Muscle of arm (tissue), 14 donors: ENCODE results near the gene ZNF275. TPM values are rescaled to one million over a fixed set of nuclear protein-coding genes. Genes with fewer than 3 reads are reported as not detected.
"Not testable (repeated sequence)": the region's sequence is repeated elsewhere in the genome, so short reads cannot be mapped to it uniquely, and the experiment has no call there.

Experiments
- DNase-seq: peaks from one replicate; pipeline ENCODE4 v3.0.0-alpha.2; 2013
- long read RNA-seq, 11 donors: transcript quantifications; one replicate each; lab custom pipeline, GENCODE V29; 2026
- polyA plus RNA-seq, 12 donors: library from polyadenylated mRNA; unstranded; fragments of 120-200 nt; gene quantifications; one replicate each; pipeline ENCODE4 v1.2.1, GENCODE V29; 2013; ENCODE audit not compliant: insufficient read length in 12 of 12

Gene ZNF275, protein sequence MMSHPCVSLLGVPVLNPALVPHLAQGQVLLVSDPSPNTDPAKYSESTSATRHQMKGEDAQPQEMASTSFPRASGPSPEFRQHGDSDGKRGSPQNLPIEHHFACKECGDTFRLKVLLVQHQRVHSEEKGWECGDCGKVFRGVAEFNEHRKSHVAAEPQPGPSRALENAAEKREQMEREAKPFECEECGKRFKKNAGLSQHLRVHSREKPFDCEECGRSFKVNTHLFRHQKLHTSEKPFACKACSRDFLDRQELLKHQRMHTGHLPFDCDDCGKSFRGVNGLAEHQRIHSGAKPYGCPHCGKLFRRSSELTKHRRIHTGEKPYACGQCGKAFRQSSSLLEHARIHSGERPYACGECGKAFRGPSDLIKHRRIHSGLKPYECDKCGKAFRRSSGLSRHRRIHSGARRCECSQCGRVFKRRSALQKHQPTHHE
- 1 to 10 TPM in 11 of 12 donors, not detected in 1; 7.6 to 9.7 (median 8.5) TPM for polyA plus RNA-seq
- long read RNA-seq, donor 1, full-length matches to known transcripts: 1 of 1 reads
- long read RNA-seq, donor 1, partial matches to known transcripts: 0 of 1 reads
- long read RNA-seq, donor 1, other reads (novel, unspliced or antisense): 0 of 1 reads
- long read RNA-seq, donor 2, full-length matches to known transcripts: 3 of 13 reads
- long read RNA-seq, donor 2, partial matches to known transcripts: 10 of 13 reads
- long read RNA-seq, donor 2, other reads (novel, unspliced or antisense): 0 of 13 reads
- long read RNA-seq, donor 3, full-length matches to known transcripts: 1 of 1 reads
- long read RNA-seq, donor 3, partial matches to known transcripts: 0 of 1 reads
- long read RNA-seq, donor 3, other reads (novel, unspliced or antisense): 0 of 1 reads
- long read RNA-seq, donor 4, full-length matches to known transcripts: 1 of 1 reads
- long read RNA-seq, donor 4, partial matches to known transcripts: 0 of 1 reads
- long read RNA-seq, donor 4, other reads (novel, unspliced or antisense): 0 of 1 reads
- long read RNA-seq, donor 5, full-length matches to known transcripts: 3 of 3 reads
- long read RNA-seq, donor 5, partial matches to known transcripts: 0 of 3 reads
- long read RNA-seq, donor 5, other reads (novel, unspliced or antisense): 0 of 3 reads
- long read RNA-seq, donor 6: 0 reads
- long read RNA-seq, donor 7: 0 reads
- long read RNA-seq, donor 8, full-length matches to known transcripts: 1 of 1 reads
- long read RNA-seq, donor 8, partial matches to known transcripts: 0 of 1 reads
- long read RNA-seq, donor 8, other reads (novel, unspliced or antisense): 0 of 1 reads
- long read RNA-seq, donor 9: 0 reads
- long read RNA-seq, donor 10, full-length matches to known transcripts: 2 of 2 reads
- long read RNA-seq, donor 10, partial matches to known transcripts: 0 of 2 reads
- long read RNA-seq, donor 10, other reads (novel, unspliced or antisense): 0 of 2 reads
- long read RNA-seq, donor 11, full-length matches to known transcripts: 1 of 1 reads
- long read RNA-seq, donor 11, partial matches to known transcripts: 0 of 1 reads
- long read RNA-seq, donor 11, other reads (novel, unspliced or antisense): 0 of 1 reads

DNA sequence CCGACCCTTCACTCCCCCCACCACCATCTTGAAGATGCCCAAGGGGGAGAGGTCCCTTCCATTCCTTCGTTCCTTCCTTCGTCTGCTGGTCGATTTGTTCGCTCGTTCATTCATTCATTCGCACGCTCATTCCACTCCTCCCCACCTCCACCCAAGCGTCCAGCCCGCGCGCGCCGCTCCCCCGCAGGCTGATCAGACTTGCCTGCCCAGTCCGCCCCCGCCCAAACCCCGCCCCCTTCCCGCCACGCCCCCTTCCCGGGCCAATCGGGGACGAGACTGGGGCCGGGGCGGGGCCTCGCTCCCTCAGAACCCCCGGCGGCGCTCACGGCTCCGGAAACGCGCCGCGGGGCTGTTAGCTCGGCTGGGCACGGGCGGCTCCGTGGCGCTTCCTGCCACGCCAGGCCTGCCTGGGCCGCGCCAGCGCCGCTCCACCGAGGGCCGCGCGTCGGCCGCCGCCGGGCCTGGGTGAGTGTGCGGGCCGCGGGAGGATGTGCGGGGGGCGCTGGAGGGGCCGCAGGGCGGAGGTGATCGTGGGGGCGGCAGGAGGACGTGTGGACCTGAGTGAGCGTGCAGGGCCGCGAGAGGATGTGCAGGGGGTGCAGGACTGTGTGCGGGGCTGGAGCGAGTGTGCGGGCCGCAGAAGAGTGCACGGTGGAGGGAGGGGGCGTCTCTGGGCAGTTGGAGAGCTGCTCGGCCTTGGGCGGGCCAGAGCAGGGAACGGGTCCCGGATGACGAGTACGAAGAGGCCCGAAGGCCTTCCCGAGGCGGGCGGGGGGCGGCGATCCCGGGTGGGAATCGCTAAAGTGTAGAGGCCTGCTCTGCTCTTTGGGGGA lies at the start of gene ZNF275:
ZNF275 (plus strand) TSS at position 333 of the 833 bp plus-strand sequence. CDS start 2,527 bp downstream, outside the sequence.
- DNase-seq: peak; percentile 67

DNA sequence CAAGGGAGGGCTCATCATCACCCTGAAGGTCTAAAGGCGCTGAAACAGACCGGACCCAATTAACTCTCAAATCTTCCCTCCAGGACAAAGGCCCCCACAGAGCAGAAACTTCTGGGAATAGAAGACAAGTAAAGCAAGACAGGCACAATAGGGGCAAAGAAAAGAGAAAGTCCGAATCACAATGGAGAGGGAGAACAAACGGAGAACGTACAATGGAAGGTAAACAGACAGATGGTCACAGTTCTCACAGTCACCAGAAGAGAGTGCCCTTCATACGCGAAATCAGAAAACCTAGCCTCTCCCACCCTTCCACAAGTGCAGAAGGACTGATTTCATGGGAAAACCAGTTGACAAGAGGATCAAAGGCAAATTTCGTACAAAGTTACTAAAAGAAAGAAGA lies 48.3 kb upstream of the ZNF275 start:
- DNase-seq: not testable (repeated sequence)

DNA sequence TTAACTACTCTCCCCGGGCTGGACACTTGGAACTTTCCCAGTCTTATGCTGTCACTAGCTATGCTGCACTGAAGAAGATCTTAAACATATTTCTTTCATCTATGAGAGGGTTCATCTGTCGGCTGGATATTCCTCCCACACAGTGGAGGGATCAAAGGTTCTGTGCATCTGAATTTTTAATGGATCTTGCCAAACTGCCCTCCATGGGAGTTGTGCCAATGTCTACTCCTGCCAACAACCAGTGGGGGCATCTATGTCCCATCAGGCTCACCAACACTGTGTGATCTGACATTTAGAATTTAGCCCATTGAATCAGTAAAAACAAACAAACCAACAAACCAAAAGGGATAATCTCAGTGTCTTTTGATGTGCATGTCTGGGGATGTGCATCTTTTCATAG lies 45.1 kb upstream of the ZNF275 start:
- DNase-seq: not testable (repeated sequence)

DNA sequence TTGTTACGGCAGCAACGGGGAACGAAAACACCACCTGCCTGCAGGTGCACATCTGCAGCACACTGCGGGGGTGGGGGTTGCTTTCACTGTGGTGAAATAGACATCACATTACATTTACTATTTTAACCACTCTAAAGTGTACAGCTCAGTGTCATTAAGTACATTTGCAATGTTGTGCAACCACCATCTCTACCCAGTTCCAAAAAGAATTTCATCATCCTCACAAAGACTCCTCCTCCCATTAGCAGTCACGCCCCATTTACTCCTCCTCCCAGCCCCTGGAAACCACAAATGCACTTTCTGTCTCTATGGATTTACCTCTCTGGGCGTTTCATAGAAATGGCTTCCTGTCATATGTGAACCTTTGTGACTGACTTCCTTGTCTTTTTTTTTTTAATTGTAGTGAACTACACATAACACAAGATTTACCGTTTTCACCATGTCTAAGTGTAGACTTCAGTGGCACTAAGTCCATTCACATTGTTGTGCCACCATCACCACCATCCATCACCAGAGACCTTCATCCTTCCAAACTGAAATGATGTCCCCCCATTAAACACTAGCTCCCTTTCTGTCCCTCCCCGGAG lies 40.4 kb upstream of the ZNF275 start:
- not testable (repeated sequence) for DNase-seq

DNA sequence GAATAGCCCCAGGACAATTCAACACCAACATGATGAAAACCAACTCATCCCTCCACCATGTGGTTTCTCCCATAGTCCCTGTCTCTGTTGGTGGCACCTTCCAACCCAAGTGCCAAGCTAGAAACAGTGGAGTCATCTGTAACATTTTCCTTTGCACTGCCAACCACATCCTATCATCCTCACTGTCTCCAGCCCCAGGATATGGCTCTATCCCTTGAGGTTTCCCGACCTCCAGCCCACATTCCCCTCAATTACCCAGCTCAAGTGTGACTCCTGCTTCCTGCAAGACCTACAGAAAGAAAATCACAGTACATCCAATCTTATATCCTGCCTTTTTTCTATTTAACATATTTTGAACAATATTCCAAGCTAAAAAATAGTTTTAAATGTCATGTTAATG lies 36.6 kb upstream of the ZNF275 start:
- DNase-seq: no peak

DNA sequence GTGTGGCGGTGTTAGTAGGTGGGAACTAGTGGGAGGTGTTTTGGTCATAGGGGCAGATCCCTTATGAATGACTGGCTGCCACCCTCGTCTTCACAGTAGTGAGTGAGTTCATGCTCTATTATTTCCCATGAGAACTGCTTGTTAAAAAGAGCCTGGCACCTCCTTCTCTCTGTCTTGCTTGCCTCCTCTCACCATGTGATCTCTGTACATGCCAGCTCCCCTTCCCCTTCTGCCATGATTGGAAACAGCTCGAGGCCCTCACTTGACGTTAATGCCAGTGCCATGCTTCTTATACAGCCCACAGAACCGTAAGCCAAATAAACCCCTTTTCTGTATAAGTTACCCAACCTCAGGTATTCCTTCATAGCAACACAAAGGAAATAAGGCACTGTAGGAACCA lies 34.1 kb upstream of the ZNF275 start:
- no peak for DNase-seq

DNA sequence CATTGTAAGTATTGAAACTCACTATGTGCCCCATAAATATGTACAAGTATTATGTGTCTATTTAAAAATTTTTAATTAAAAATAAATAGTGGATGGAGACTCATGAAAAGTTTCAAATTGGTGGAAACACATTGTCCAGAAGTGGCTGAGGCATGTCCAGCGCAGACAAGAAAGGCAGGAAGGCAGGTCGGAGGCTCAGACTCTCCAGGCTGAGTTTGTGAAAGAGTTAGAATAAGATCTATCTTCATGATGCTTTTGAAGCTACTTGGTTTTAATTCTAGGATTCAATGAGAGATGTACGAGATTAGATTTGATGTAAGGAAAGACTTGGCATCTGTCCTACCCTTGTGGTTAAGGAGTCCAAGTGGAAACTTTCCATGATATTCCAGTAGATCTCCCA lies 32.2 kb upstream of the ZNF275 start:
- no peak for DNase-seq

DNA sequence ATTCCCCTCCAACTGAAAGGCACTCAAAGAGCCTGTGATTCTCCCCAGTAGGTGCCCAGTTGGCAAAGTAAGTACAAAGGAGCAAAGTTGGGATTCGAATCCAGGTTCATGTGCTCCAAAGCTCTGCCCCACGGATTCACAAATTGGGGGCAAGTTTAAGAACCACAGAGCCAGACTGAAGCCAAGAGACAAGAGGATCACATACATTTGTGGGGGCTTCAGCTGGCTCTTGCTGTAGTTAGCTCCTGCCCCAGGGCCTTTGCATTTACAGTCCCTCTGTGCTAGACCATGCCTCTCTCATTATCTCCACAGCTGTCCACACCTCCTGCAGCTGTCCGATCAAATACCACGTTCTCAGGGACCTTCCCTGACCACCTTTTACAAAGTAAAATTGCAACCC lies 31.2 kb upstream of the ZNF275 start:
- DNase-seq: no peak

DNA sequence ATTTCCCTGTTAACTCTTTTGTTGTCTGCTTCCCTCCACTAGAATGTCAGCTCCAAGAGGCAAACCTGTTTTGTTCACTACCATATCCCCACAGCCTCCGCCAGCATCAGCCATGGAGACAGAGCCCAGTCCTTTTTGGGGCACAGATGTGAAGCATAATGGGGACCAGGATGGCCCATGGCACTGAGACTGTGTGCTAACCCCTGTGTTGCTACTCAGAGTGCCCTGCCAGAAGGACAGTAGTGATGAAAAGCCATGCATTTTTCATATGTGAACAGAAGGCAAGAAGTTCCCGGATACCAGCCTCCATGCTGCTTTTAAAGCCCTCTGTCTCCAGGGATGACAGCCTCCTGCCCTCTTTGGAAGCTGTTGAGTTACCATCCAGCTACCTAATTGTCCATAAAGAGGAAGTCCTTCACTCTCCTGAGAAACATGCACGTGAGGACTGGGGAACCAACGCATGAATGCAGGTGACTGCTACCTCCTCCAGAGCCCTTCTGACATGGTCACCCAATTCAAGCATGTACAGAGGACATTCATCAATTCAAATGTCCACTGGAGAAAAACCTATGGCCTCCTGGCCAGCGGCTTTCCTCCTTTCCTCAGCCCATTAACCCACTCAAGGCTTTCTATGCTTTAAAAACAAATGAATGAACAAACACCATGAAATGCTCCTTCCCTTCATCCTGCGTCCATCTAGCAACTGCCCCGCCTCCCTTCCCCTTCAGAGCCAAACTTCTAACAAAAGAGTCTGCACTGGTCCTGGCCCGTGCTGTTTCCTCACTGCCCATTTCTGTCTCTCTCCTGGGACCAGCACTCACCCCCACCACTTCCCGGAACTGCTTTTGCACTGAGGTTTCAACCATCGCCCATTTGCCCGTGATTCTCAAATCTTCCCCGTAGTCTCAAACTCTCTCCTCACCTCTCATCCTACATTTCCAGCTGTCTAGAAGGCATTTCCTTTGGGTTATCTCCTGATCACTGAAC lies 30.4 kb upstream of the ZNF275 start:
- no peak for DNase-seq

DNA sequence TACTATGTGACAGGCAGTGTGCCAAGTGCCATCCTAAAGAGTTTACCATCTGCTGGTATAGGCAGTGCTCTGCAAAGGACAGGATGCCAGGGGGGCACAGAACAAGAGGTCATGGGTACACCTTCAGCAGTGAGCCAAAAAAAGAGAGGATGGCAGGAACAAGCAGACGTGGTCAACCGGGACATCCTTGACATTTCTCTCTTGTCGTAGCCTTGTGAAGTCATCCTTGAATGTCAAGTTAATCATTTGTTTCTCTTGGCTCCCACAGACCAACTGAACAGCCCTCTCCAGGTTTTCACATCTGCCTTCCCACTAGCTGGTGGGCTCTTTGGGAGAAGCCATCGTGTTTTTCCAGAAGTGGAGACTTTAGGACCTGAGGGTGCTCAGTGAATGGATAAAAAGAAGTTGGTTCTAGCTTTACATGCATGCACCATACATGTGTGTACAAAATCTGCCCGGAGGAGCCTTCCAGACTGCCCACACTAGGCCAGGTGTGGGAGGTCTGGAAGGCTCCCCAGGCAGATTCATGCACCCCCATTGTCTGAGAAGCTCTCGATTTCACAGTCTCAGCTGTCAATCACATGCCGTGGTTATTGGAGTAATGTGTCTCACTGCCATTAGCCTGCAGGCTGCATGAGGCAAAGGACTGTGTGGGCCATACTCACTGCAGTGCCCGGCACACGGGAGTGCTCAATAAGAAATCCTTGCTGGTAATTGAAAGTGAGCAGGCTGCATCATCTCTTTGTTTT lies 28.8 kb upstream of the ZNF275 start:
- DNase-seq: no peak

DNA sequence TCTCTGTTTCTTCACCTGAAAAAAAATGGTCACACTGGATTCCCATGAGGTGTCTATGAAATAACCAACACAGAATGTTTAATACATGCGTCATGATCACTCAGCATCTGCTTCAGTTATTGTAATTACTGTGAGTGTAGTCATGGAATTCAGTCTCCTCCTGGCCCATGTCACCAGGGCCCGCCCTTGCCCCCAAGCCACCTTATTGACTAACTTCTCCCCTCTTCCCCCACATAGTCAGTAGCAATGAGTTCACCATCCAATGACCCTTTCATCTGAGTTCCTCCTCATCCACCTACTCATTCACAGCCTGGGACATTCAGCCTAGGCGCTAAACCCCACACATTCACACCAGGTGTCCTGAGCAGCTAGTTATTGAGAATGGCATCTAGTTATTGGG lies 28.0 kb upstream of the ZNF275 start:
- DNase-seq: no peak

DNA sequence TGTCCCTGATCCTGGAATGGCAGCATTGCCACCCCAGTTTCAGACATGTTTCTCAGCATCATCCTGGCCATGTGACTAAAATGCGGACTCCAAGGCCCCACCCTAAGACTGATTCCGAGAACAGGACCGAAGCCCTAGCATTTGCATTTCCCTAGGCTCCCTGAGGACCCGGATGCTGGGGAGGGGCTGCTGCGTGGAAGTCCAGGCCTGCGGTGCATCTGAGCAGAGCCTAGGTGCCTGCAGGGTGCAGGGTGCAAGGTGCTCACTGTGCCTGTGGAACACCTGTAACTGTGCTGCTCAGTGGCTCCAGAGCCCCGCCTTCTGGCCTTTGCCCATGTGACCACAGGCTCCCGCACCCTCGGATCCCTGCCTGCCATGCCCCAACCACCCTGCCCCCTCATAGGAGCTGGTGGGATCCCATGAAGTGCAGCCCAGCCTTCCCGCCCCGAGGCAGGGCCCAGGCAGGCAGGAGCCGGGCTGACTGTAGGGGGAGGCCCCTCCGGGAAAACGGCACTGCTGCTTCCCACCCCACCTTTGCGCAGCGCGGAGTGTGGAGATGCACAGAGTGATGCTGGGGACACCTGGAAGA lies 27.3 kb upstream of the ZNF275 start:
- DNase-seq: no peak

DNA sequence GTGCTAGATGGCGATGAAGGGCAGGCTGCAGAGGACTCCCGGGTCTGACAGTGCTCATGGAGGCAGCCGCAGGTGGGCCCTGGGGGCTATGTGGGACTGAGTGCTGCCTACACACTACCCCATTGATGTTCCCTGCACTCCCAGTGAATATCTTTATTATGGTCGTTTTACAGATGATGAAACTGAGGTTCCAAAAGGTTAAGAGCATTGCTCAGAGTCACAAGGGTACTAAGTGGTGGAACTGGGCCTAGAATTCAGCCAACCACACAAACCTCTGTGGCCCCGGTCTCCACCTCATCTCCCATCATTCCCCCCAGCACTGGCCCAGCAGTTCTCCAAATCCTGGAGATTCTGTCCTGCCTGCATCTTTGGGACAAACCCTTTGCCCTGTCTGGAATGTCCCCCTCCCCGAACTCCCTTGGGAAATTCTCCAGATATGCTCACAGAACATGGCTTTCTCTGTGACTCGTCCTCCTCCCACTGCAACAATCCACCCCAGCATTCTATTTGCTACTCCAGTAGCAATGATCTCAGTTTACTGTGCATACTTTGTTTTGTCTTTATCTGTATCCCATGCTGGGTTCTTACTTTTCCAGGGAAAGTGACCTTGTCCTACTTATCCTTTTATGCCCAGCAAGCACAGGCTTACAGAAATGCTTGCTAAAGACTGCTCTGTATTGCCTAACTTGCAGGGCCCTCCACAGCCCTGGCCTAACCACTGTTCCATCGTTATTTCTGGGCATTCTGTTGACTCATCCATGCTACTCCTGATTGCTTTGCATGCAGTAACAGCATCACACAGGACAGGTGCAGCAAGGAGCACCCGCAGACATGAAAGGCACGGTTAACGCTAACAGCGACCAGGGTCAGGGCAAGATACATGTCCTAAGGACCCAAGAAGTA lies 26.4 kb upstream of the ZNF275 start:
- no peak for DNase-seq

DNA sequence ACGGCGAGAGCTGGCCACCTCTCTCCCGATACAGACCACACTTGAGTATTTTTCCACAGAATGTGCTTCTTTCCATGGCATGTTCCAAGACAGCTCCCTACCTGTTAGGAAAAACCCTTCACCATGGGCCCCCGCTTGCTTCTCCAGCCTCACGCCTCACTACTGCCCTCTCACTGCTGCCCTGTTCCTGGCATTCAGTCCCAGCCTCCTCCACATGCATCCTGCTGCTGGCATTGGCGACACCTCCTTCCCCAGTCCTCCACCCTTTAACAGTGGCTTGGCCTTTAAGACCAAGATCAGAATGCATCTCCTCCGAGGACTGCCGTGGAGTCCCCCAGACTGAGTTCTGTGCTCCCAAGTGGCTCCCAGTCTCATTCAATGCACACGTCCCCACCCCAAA lies 23.1 kb upstream of the ZNF275 start:
- peak; percentile 10 for DNase-seq

DNA sequence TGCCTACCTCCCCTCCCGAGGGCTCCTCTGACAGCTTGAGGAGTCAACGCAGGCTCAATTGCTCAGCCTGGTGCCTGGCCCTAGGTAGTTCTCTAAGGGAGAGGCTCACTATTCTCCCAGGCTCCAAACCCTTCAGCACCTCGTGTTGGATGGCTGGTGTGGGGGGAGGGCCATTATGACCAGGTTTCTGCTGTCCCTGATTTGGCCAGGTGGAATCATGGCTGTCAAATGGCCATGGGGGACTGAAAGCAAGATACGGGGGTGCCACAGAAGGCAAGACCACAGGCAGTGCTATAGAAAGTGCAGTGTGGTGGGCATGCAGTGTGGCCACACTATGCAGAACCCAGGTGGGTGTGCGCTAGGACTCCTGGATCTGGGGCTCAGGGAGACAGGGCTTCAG lies 21.9 kb upstream of the ZNF275 start:
- DNase-seq: no peak

DNA sequence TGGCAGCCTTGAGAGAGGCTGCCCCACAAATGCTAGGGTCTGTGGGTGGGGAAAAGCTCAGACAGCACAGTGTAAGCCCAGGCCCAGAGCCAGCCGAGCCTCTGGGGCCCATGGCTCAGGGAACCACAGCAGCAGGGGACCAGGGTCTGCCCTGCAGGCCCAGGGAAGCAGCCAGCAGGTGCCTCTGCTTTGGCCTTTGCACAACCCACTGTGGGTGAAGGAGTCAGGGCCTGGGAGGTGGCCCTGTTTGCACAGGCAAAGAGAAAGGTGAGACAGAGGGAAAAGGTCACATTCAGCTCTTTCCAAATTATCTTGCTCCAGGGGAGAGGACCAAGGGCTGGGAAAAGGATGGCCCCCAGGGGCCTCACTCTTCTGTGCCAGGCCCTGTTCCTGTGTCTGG lies 21.1 kb upstream of the ZNF275 start:
- DNase-seq: no peak
